DND-41 (cell line): ENCODE measurements around the gene PLCXD3.

ENCODE experiments used
- ATAC-seq: fragments of 200-7000 bp; cut with Tn5 transposase; 3 replicates; pipeline ENCODE4 v1.9.1; 2021; ENCODE audit warnings: low read depth; ENCODE audit not compliant: insufficient read depth
- DNase-seq: peaks from one replicate; pipeline ENCODE4 v3.0.0-alpha.2; 2020
- H2AFZ ChIP-seq: 2 replicates; pipeline ENCODE4 v1.6.0; 2012; ENCODE audit warnings: low read depth, low read length
- H3K27ac ChIP-seq: 2 replicates; pipeline ENCODE4 v1.5.1; 2012; ENCODE audit warnings: low read length, inconsistent platforms
- H3K27me3 ChIP-seq: fragments of 200-600 bp; sonication (generic); 2 replicates; pipeline ENCODE4 v1.6.0; 2012; ENCODE audit warnings: low read length, mild to moderate bottlenecking, inconsistent platforms; ENCODE audit not compliant: insufficient read depth, poor library complexity
- H3K36me3 ChIP-seq: 2 replicates; pipeline ENCODE4 v1.5.1; 2012; ENCODE audit warnings: low read length, inconsistent platforms; ENCODE audit not compliant: insufficient read depth
- H3K4me1 ChIP-seq: 2 replicates; pipeline ENCODE4 v1.5.1; 2012; ENCODE audit warnings: mild to moderate bottlenecking, low read length; ENCODE audit not compliant: insufficient read depth
- H3K4me2 ChIP-seq: 2 replicates; pipeline ENCODE4 v1.6.0; 2012; ENCODE audit warnings: mild to moderate bottlenecking, moderate library complexity, low read length, inconsistent platforms; ENCODE audit not compliant: insufficient read depth
- H3K4me3 ChIP-seq, 2 experiments: fragments of 200-600 bp in 1 of 2; shearing (Covaris generic) in 1 of 2; 2 replicates each; pipeline ENCODE4 v1.5.1; 2012 to 2016; ENCODE audit warnings: inconsistent platforms in 2 of 2, low read length in 2 of 2, mild to moderate bottlenecking in 2 of 2, low read depth in 1 of 2, moderate library complexity in 1 of 2
- H3K79me2 ChIP-seq: 2 replicates; pipeline ENCODE4 v1.6.0; 2012; ENCODE audit warnings: low read length, inconsistent platforms; ENCODE audit not compliant: insufficient read depth
- H3K9ac ChIP-seq: 2 replicates; pipeline ENCODE4 v1.6.0; 2012; ENCODE audit warnings: low read depth, mild to moderate bottlenecking, inconsistent platforms, low read length, moderate library complexity
- H3K9me3 ChIP-seq: 2 replicates; pipeline ENCODE4 v1.5.1; 2012; ENCODE audit warnings: low read length, moderate library complexity, mild to moderate bottlenecking, inconsistent platforms; ENCODE audit not compliant: insufficient read depth, severe bottlenecking
- H4K20me1 ChIP-seq: 2 replicates; pipeline ENCODE4 v1.6.0; 2012; ENCODE audit warnings: low read length; ENCODE audit not compliant: insufficient read depth
- EZH2 ChIP-seq: IDR thresholded peaks from 3 replicates; pipeline ENCODE4 v1.6.1; 2012; ENCODE audit warnings: borderline replicate concordance, low read depth, mild to moderate bottlenecking, moderate library complexity, low read length, inconsistent platforms; ENCODE audit not compliant: severe bottlenecking
- TF ChIP-seq, protein P1 (sequence below): IDR thresholded peaks from 2 replicates; pipeline ENCODE4 v1.5.1; 2012; ENCODE audit warnings: borderline replicate concordance, low read length, moderate library complexity, mild to moderate bottlenecking; ENCODE audit not compliant: poor library complexity, severe bottlenecking; ENCODE audit errors: extremely low read depth

Gene PLCXD3

DNA sequence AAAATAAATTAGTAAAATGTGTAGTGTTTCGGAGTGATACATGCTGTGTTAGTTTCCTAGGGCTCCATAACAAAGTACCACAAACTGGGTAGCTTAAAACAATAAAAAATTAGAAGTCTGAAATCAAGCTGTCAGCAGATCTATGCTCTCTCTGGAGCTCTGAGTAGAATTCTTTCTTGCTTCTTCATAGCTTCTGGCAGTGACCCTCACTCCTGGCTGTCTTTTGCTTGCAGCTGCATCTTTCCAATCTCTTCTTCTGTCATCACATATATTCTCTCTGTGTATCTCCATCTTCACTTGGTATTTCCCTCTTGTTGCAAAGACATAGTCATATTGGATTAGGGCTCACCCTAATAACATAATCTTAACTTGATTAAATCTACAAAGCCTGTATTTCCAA lies 37.6 kb upstream of the PLCXD3 start:
- no peaks in the 10 kb centered on the region for H3K79me2 ChIP-seq
- no peak overlapping the region for H2AFZ ChIP-seq
- H3K9ac ChIP-seq: no peak overlapping the region
- ATAC-seq (no peak), DNase-seq (no peak)
- H3K36me3 ChIP-seq: no peaks in the 10 kb centered on the region
- no peak overlapping the region for H3K4me3 ChIP-seq
- H3K4me1 ChIP-seq: no peaks in the 10 kb centered on the region
- TF ChIP-seq EZH2: no peak
- TF ChIP-seq, protein P1, sequence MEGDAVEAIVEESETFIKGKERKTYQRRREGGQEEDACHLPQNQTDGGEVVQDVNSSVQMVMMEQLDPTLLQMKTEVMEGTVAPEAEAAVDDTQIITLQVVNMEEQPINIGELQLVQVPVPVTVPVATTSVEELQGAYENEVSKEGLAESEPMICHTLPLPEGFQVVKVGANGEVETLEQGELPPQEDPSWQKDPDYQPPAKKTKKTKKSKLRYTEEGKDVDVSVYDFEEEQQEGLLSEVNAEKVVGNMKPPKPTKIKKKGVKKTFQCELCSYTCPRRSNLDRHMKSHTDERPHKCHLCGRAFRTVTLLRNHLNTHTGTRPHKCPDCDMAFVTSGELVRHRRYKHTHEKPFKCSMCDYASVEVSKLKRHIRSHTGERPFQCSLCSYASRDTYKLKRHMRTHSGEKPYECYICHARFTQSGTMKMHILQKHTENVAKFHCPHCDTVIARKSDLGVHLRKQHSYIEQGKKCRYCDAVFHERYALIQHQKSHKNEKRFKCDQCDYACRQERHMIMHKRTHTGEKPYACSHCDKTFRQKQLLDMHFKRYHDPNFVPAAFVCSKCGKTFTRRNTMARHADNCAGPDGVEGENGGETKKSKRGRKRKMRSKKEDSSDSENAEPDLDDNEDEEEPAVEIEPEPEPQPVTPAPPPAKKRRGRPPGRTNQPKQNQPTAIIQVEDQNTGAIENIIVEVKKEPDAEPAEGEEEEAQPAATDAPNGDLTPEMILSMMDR: no peak
- H3K4me2 ChIP-seq: no peak overlapping the region
- H3K27ac ChIP-seq: no peak overlapping the region
- H3K9me3 ChIP-seq: no peaks in the 10 kb centered on the region
- no peaks in the 10 kb centered on the region for H4K20me1 ChIP-seq
- no peaks in the 10 kb centered on the region for H3K27me3 ChIP-seq

DNA sequence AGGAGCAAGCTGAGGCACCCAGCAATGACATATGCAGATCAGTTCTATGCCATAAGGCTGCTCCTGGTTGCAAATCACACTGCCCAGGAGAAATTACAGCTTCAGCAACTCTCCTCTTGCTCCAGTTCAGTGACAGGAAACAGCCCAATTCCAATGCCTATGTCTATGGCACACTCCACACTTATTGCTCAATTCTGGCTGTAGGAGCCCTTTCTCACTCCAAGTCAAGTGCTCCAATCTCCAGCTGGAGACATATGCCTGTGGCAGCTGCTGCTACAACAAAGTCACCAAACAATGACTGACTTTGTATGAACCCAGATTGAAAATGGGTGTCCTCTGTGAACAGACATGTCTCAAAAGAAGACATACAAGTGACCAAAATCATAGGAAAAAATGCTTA lies 31.8 kb upstream of the PLCXD3 start:
- no peaks in the 10 kb centered on the region for H3K79me2 ChIP-seq
- no peaks in the 10 kb centered on the region for H3K4me1 ChIP-seq
- H2AFZ ChIP-seq: no peak overlapping the region
- no peaks in the 10 kb centered on the region for H4K20me1 ChIP-seq
- H3K36me3 ChIP-seq: no peaks in the 10 kb centered on the region
- no peaks in the 10 kb centered on the region for H3K9me3 ChIP-seq
- no peaks in the 10 kb centered on the region for H3K27me3 ChIP-seq
- no peak for TF ChIP-seq EZH2
- TF ChIP-seq, protein P1: no peak
- H3K4me3 ChIP-seq: no peak overlapping the region
- no peak overlapping the region for H3K4me2 ChIP-seq
- no peak for ATAC-seq
- no peak overlapping the region for H3K27ac ChIP-seq
- DNase-seq: no peak
- no peak overlapping the region for H3K9ac ChIP-seq

DNA sequence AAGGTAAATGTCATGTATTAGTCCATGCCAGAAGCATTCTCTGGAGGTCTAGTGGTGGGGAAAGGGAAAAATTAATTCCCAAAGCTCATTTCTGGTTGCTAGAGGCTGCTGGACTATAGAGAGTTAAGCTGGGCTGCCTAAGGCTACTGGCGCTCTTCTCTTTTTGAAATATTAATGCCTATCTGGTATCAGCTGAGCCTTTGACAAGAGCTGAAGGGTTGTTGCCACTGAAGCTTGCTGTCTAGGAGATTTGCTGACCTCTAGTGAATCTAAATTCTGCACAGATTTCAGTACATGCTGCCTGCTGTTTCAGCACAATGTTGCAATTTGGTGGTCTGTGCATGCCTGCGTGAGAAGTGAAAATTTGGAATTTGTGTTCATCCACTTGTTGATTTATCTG lies 29.1 kb upstream of the PLCXD3 start:
- H3K9me3 ChIP-seq: no peaks in the 10 kb centered on the region
- no peak for TF ChIP-seq EZH2
- TF ChIP-seq, protein P1: no peak
- no peak overlapping the region for H2AFZ ChIP-seq
- H3K36me3 ChIP-seq: no peaks in the 10 kb centered on the region
- H3K4me1 ChIP-seq: no peaks in the 10 kb centered on the region
- no peaks in the 10 kb centered on the region for H4K20me1 ChIP-seq
- H3K27me3 ChIP-seq: no peaks in the 10 kb centered on the region
- H3K4me3 ChIP-seq: no peak overlapping the region
- H3K4me2 ChIP-seq: no peak overlapping the region
- H3K9ac ChIP-seq: no peak overlapping the region
- DNase-seq: no peak
- no peak overlapping the region for H3K27ac ChIP-seq
- no peak for ATAC-seq
- no peaks in the 10 kb centered on the region for H3K79me2 ChIP-seq

DNA sequence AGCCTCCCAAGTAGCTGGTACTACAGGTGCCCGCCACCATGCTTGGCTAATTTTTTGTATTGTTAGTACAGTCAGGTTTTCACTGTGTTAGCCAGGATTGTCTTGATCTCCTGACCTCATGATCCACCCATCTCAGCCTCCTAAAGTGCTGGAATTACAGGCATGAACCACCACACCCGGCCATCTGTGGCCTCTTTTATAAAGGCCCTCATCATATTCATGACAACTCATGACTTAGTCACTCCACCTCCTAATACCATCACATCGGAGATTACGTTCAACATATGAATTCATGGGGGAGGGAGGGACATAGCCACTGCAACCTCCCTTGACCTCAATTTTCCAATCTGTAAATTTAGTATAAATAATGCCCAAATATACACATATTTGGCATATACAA lies 27.2 kb upstream of the PLCXD3 start:
- no peaks in the 10 kb centered on the region for H4K20me1 ChIP-seq
- no peak overlapping the region for H3K4me2 ChIP-seq
- DNase-seq: no peak
- no peak for TF ChIP-seq EZH2
- TF ChIP-seq, protein P1: no peak
- no peak overlapping the region for H3K27ac ChIP-seq
- no peaks in the 10 kb centered on the region for H3K4me1 ChIP-seq
- H3K9ac ChIP-seq: no peak overlapping the region
- H2AFZ ChIP-seq: no peak overlapping the region
- ATAC-seq: no peak
- H3K79me2 ChIP-seq: no peaks in the 10 kb centered on the region
- H3K9me3 ChIP-seq: no peaks in the 10 kb centered on the region
- no peaks in the 10 kb centered on the region for H3K27me3 ChIP-seq
- no peak overlapping the region for H3K4me3 ChIP-seq
- H3K36me3 ChIP-seq: no peaks in the 10 kb centered on the region
